ENCODE data around the gene ZMIZ1.

The ZMIZ1 gene

GRCh38 chr10:79284158-79284871 is 215.5 kb downstream of the ZMIZ1 start:
- Histone ChIP-seq H3K27ac (ENCODE audit: low read length) (no peak overlapping the region), H3K4me3 (ENCODE audit: low read length) (no peak overlapping the region), H3K4me1 (ENCODE audit: insufficient read depth, low read length) (no peaks in the 10 kb centered on the region; the same call in 1 of the 2 replicates), H3K9ac (ENCODE audit: low read depth, low read length) (no peak overlapping the region), H3K27me3 (ENCODE audit: insufficient read depth, low read length) (no peaks in the 10 kb centered on the region), H3K36me3 (ENCODE audit: insufficient read depth, low read depth, low read length) (peaks cover 32% of the 10 kb centered on the region), H3K9me3 (ENCODE audit: insufficient read depth, low read depth, low read length) (no peaks in the 10 kb centered on the region)

- peaks cover 30% of the 10 kb centered on the region; the same call in 1 of the 2 replicates for H3K36me3 ChIP-seq (ENCODE audit: insufficient read depth, low read depth, low read length)
- H3K9me3 ChIP-seq (ENCODE audit: insufficient read depth, low read depth, low read length), result no peaks in the 10 kb centered on the region
- H3K4me3 ChIP-seq (ENCODE audit: low read length), result no peak overlapping the region
- no peaks in the 10 kb centered on the region for H3K27me3 ChIP-seq (ENCODE audit: insufficient read depth, low read length)
- no peaks in the 10 kb centered on the region; the same call in 1 of the 2 replicates for H3K4me1 ChIP-seq (ENCODE audit: insufficient read depth, low read length)
- no peak overlapping the region for H3K9ac ChIP-seq (ENCODE audit: low read depth, low read length)
- no peak overlapping the region for H3K27ac ChIP-seq (ENCODE audit: low read length)
Observed at GRCh38 chr10:79285315-79286197, 216.8 kb downstream of the ZMIZ1 start.

GRCh38 chr10:79286318-79286951 is 217.7 kb downstream of the ZMIZ1 start:
- H3K27ac ChIP-seq (ENCODE audit: low read length), result no peak overlapping the region
- H3K9ac ChIP-seq (ENCODE audit: low read depth, low read length), result no peak overlapping the region
- H3K9me3 ChIP-seq (ENCODE audit: insufficient read depth, low read depth, low read length), result no peaks in the 10 kb centered on the region
- no peaks in the 10 kb centered on the region for H3K27me3 ChIP-seq (ENCODE audit: insufficient read depth, low read length)
- H3K36me3 ChIP-seq (ENCODE audit: insufficient read depth, low read depth, low read length), result peaks cover 29% of the 10 kb centered on the region; the same call in 1 of the 2 replicates
- no peak overlapping the region for H3K4me3 ChIP-seq (ENCODE audit: low read length)
- H3K4me1 ChIP-seq (ENCODE audit: insufficient read depth, low read length), result no peaks in the 10 kb centered on the region; the same call in 1 of the 2 replicates

- Histone ChIP-seq H3K4me1 (ENCODE audit: insufficient read depth, low read length) (no peaks in the 10 kb centered on the region; the same call in 1 of the 2 replicates), H3K36me3 (ENCODE audit: insufficient read depth, low read depth, low read length) (peaks cover 23% of the 10 kb centered on the region; the same call in 1 of the 2 replicates), H3K9ac (ENCODE audit: low read depth, low read length) (no peak overlapping the region), H3K27me3 (ENCODE audit: insufficient read depth, low read length) (no peaks in the 10 kb centered on the region), H3K9me3 (ENCODE audit: insufficient read depth, low read depth, low read length) (no peaks in the 10 kb centered on the region), H3K27ac (ENCODE audit: low read length) (no peak overlapping the region), H3K4me3 (ENCODE audit: low read length) (no peak overlapping the region)
Observed at GRCh38 chr10:79287973-79288723, 219.4 kb downstream of the ZMIZ1 start.

GRCh38 chr10:79289801-79290200 is 221.0 kb downstream of the ZMIZ1 start:
- Histone ChIP-seq H3K27ac (ENCODE audit: low read length) (no peak overlapping the region), H3K36me3 (ENCODE audit: insufficient read depth, low read depth, low read length) (peaks cover 33% of the 10 kb centered on the region), H3K27me3 (ENCODE audit: insufficient read depth, low read length) (no peaks in the 10 kb centered on the region), H3K4me1 (ENCODE audit: insufficient read depth, low read length) (no peaks in the 10 kb centered on the region), H3K9ac (ENCODE audit: low read depth, low read length) (no peak overlapping the region), H3K9me3 (ENCODE audit: insufficient read depth, low read depth, low read length) (no peaks in the 10 kb centered on the region), H3K4me3 (ENCODE audit: low read length) (no peak overlapping the region)

- Histone ChIP-seq H3K36me3 (ENCODE audit: insufficient read depth, low read depth, low read length) (peaks cover 49% of the 10 kb centered on the region), H3K9me3 (ENCODE audit: insufficient read depth, low read depth, low read length) (no peaks in the 10 kb centered on the region), H3K27me3 (ENCODE audit: insufficient read depth, low read length) (no peaks in the 10 kb centered on the region), H3K4me3 (ENCODE audit: low read length) (no peak overlapping the region), H3K4me1 (ENCODE audit: insufficient read depth, low read length) (no peaks in the 10 kb centered on the region), H3K9ac (ENCODE audit: low read depth, low read length) (no peak overlapping the region), H3K27ac (ENCODE audit: low read length) (no peak overlapping the region)
Observed at GRCh38 chr10:79292026-79292766, 223.4 kb downstream of the ZMIZ1 start.

GRCh38 chr10:79292891-79293746 is 224.4 kb downstream of the ZMIZ1 start:
- Histone ChIP-seq H3K36me3 (ENCODE audit: insufficient read depth, low read depth, low read length) (peaks cover 54% of the 10 kb centered on the region), H3K27ac (ENCODE audit: low read length) (no peak overlapping the region), H3K27me3 (ENCODE audit: insufficient read depth, low read length) (no peaks in the 10 kb centered on the region), H3K4me1 (ENCODE audit: insufficient read depth, low read length) (no peaks in the 10 kb centered on the region), H3K4me3 (ENCODE audit: low read length) (no peak overlapping the region), H3K9me3 (ENCODE audit: insufficient read depth, low read depth, low read length) (no peaks in the 10 kb centered on the region), H3K9ac (ENCODE audit: low read depth, low read length) (no peak overlapping the region)

GRCh38 chr10:79293841-79294581 is 225.2 kb downstream of the ZMIZ1 start:
- H3K36me3 ChIP-seq (ENCODE audit: insufficient read depth, low read depth, low read length), result peaks cover 62% of the 10 kb centered on the region

GRCh38 chr10:79295563-79295962 is 226.8 kb downstream of the ZMIZ1 start:
- H3K4me3 ChIP-seq (ENCODE audit: low read length), result no peak overlapping the region
- H3K9ac ChIP-seq (ENCODE audit: low read depth, low read length), result no peak overlapping the region
- H3K36me3 ChIP-seq (ENCODE audit: insufficient read depth, low read depth, low read length), result peaks cover 75% of the 10 kb centered on the region
- no peaks in the 10 kb centered on the region for H3K4me1 ChIP-seq (ENCODE audit: insufficient read depth, low read length)
- no peaks in the 10 kb centered on the region for H3K27me3 ChIP-seq (ENCODE audit: insufficient read depth, low read length)
- no peaks in the 10 kb centered on the region for H3K9me3 ChIP-seq (ENCODE audit: insufficient read depth, low read depth, low read length)
- H3K27ac ChIP-seq (ENCODE audit: low read length), result no peak overlapping the region

More at GRCh38 chr10:79293841-79294581, 225.2 kb downstream of the ZMIZ1 start:
- Histone ChIP-seq H3K27ac (ENCODE audit: low read length) (no peak overlapping the region), H3K9me3 (ENCODE audit: insufficient read depth, low read depth, low read length) (no peaks in the 10 kb centered on the region), H3K27me3 (ENCODE audit: insufficient read depth, low read length) (no peaks in the 10 kb centered on the region), H3K9ac (ENCODE audit: low read depth, low read length) (no peak overlapping the region), H3K4me1 (ENCODE audit: insufficient read depth, low read length) (no peaks in the 10 kb centered on the region), H3K4me3 (ENCODE audit: low read length) (no peak overlapping the region)

Measured in iPS-20b (cell line).